Posterior vena cava (tissue), 2 donors: ENCODE data around the gene HEPN1. TPM values are rescaled to one million over a fixed set of nuclear protein-coding genes. Genes with fewer than 3 reads are reported as not detected.

Experiments
- DNase-seq: peaks from one replicate; pipeline ENCODE4 v3.0.0-alpha.2; 2020; ENCODE audit warnings: low spot score
- intact Hi-C, 2 donors: fragments of 100-400 bp; cut with DNase I; formaldehyde crosslinking; loops; one replicate each; pipeline versions ENCODE4 v1.14.1 to v1.14.2; 2022 to 2023
- total RNA-seq, 2 donors: library from RNA; stranded (reverse); fragmentation: NEBNext Ultra II Directional; extraction: Animal tissue kit (Norgen Biotek cat#: 25700); gene quantifications; one replicate each; pipeline ENCODE4 v1.2.1, GENCODE V29; 2021
- donor health status: DM: yes; HTN: yes; CAD: no.
- donor health status: DM: yes; HTN: yes; CAD: no.

Gene HEPN1
- total RNA-seq, 2 donors from 2014 or later: 0.28 TPM; not detected in 1

GRCh38 chr11:124882339-124883071 lies 36.5 kb upstream of the HEPN1 start:
- intact Hi-C loops: loop anchor here in 1 of 2 donors (10.0 kb wide), 1 partner anchor 1382 kb away; the partner anchor contains the start of genes FOXRED1 and SRPRA
- DNase-seq: no peak

- intact Hi-C loops: loop anchor here in 1 of 2 donors (10.0 kb wide), 1 partner anchor 1380 kb away; the partner anchor contains the start of genes FOXRED1 and SRPRA
- no peak for DNase-seq
Observed at GRCh38 chr11:124884340-124884739, 34.7 kb upstream of the HEPN1 start.

- intact Hi-C loops: loop anchor here in 1 of 2 donors (10.0 kb wide), 1 partner anchor 1380 kb away; the partner anchor contains the start of genes FOXRED1 and SRPRA
- no peak for DNase-seq
Observed at GRCh38 chr11:124884869-124885479, 34.1 kb upstream of the HEPN1 start.

- DNase-seq: no peak
Observed at GRCh38 chr11:124886476-124886875, 32.6 kb upstream of the HEPN1 start.

GRCh38 chr11:124886978-124887666 lies 31.9 kb upstream of the HEPN1 start:
- intact Hi-C loops: loop anchor here in 1 of 2 donors (10.0 kb wide), 1 partner anchor 1378 kb away; the partner anchor contains the start of genes FOXRED1 and SRPRA
- no peak for DNase-seq

More at GRCh38 chr11:124886476-124886875, 32.6 kb upstream of the HEPN1 start:
- intact Hi-C loops: loop anchor here in 1 of 2 donors (10.0 kb wide), 1 partner anchor 1378 kb away; the partner anchor contains the start of genes FOXRED1 and SRPRA

- DNase-seq: no peak
Observed at GRCh38 chr11:124887667-124888013, 31.4 kb upstream of the HEPN1 start.

GRCh38 chr11:124889191-124890091 lies 29.6 kb upstream of the HEPN1 start:
- intact Hi-C loops: loop anchor here in 1 of 2 donors (10.0 kb wide), 1 partner anchor 1375 kb away; the partner anchor contains the start of genes FOXRED1 and SRPRA
- DNase-seq: no peak

More at GRCh38 chr11:124887667-124888013, 31.4 kb upstream of the HEPN1 start:
- intact Hi-C loops: loop anchor here in 1 of 2 donors (10.0 kb wide), 1 partner anchor 1377 kb away; the partner anchor contains the start of genes FOXRED1 and SRPRA

GRCh38 chr11:124890151-124890550 lies 28.9 kb upstream of the HEPN1 start:
- no peak for DNase-seq
- intact Hi-C loops: no loop called here

GRCh38 chr11:124890683-124891372 lies 28.2 kb upstream of the HEPN1 start:
- no peak for DNase-seq
- intact Hi-C loops: no loop called here

GRCh38 chr11:124891373-124891861 lies 27.6 kb upstream of the HEPN1 start:
- DNase-seq: peak; percentile 83
- intact Hi-C loops: no loop called here

GRCh38 chr11:124892146-124892545 lies 26.9 kb upstream of the HEPN1 start:
- intact Hi-C loops: no loop called here

GRCh38 chr11:124892750-124893454 lies 26.1 kb upstream of the HEPN1 start:
- intact Hi-C loops: no loop called here
- DNase-seq: no peak

More at GRCh38 chr11:124892146-124892545, 26.9 kb upstream of the HEPN1 start:
- DNase-seq: no peak

GRCh38 chr11:124893781-124894401 lies 25.2 kb upstream of the HEPN1 start:
- no peak for DNase-seq
- intact Hi-C loops: no loop called here

- DNase-seq: no peak
- intact Hi-C loops: no loop called here
Observed at GRCh38 chr11:124894606-124895430, 24.2 kb upstream of the HEPN1 start.

GRCh38 chr11:124895471-124895971 lies 23.5 kb upstream of the HEPN1 start:
- intact Hi-C loops: no loop called here
- DNase-seq: no peak
